GM23338 (cell line): ENCODE measurements around the gene PDE4B. TPM values are rescaled to one million over a fixed set of nuclear protein-coding genes. Genes with fewer than 3 reads are reported as not detected.
A peak's percentile ranks its signal among the peaks of the same experiment; 100 is the strongest.

Source experiments
- ATAC-seq: fragments of 200-7000 bp; cut with Tn5 transposase; 3 replicates; pipeline ENCODE4 v1.9.1; 2020
- DNase-seq: peaks from one replicate; pipeline ENCODE4 v3.0.0-alpha.2; 2015; ENCODE audit warnings: low spot score
- H2AFZ ChIP-seq: fragments of 200-600 bp; sonication (generic); 2 replicates; pipeline ENCODE4 v1.8.0; 2016; ENCODE audit warnings: antibody characterized with exemption, mild to moderate bottlenecking, moderate library complexity
- H3F3A ChIP-seq: fragments of 200-600 bp; sonication (generic); replicated peaks from 2 replicates; pipeline ENCODE4 v1.8.0; 2017; ENCODE audit warnings: antibody characterized with exemption, mixed run types, low read depth
- H3K27ac ChIP-seq: fragments of 200-600 bp; sonication (generic); 2 replicates; pipeline ENCODE4 v1.6.1; 2016; ENCODE audit warnings: low read depth
- H3K27me3 ChIP-seq: fragments of 200-600 bp; sonication (generic); 2 replicates; pipeline ENCODE4 v1.8.0; 2016; ENCODE audit warnings: mild to moderate bottlenecking, mixed run types, moderate library complexity; ENCODE audit not compliant: insufficient read depth
- H3K36me3 ChIP-seq: fragments of 200-600 bp; sonication (generic); 2 replicates; pipeline ENCODE4 v1.8.0; 2016; ENCODE audit warnings: mild to moderate bottlenecking; ENCODE audit not compliant: insufficient read depth
- H3K4me1 ChIP-seq: fragments of 200-600 bp; sonication (generic); 2 replicates; pipeline ENCODE4 v1.8.0; 2016; ENCODE audit warnings: mild to moderate bottlenecking, moderate library complexity; ENCODE audit not compliant: insufficient read depth
- H3K4me2 ChIP-seq: fragments of 200-600 bp; sonication (generic); 2 replicates; pipeline ENCODE4 v1.7.1; 2017; ENCODE audit warnings: mixed run types
- H3K4me3 ChIP-seq: fragments of 200-600 bp; sonication (generic); 2 replicates; pipeline ENCODE4 v1.6.1; 2016; ENCODE audit warnings: mixed run types
- H3K79me2 ChIP-seq: fragments of 200-600 bp; sonication (generic); replicated peaks from 2 replicates; pipeline ENCODE4 v1.8.0; 2017; ENCODE audit warnings: mild to moderate bottlenecking; ENCODE audit not compliant: insufficient read depth
- H3K9me2 ChIP-seq: fragments of 200-600 bp; sonication (generic); 2 replicates; pipeline ENCODE4 v1.8.0; 2017; ENCODE audit not compliant: insufficient read depth
- H4K20me1 ChIP-seq: fragments of 200-600 bp; sonication (generic); replicated peaks from 2 replicates; pipeline ENCODE4 v1.8.0; 2017; ENCODE audit warnings: mild to moderate bottlenecking; ENCODE audit not compliant: insufficient read depth
- H3K27ac Mint-ChIP-seq: 2 replicates; pipeline ENCODE4 v1.8.0; 2020; ENCODE audit warnings: inconsistent platforms, mild to moderate bottlenecking, moderate library complexity, mixed read lengths
- H3K27me3 Mint-ChIP-seq: 3 replicates; pipeline ENCODE4 v1.8.0; 2022; ENCODE audit warnings: low read depth, mild to moderate bottlenecking, moderate library complexity, mixed read lengths, inconsistent platforms; ENCODE audit not compliant: insufficient read depth, poor library complexity
- H3K36me3 Mint-ChIP-seq: 3 replicates; pipeline ENCODE4 v1.8.0; 2021; ENCODE audit warnings: low read depth, mild to moderate bottlenecking, inconsistent platforms, moderate library complexity, mixed read lengths
- H3K4me1 Mint-ChIP-seq: 3 replicates; pipeline ENCODE4 v1.8.0; 2020; ENCODE audit warnings: mild to moderate bottlenecking, inconsistent platforms, mixed read lengths
- H3K4me3 Mint-ChIP-seq: 3 replicates; pipeline ENCODE4 v1.8.0; 2021; ENCODE audit warnings: moderate library complexity, mild to moderate bottlenecking, inconsistent platforms, mixed read lengths
- H3K9me3 Mint-ChIP-seq: 3 replicates; pipeline ENCODE4 v1.8.0; 2020; ENCODE audit warnings: moderate library complexity, mild to moderate bottlenecking, inconsistent platforms, mixed read lengths
- CTCF ChIP-seq, 2 experiments: fragments of 200-600 bp in 1 of 2; sonication (generic) in 1 of 2; conservative IDR thresholded peaks; 2 replicates each; pipeline versions ENCODE4 v1.5.1 to v1.6.1; 2016 to 2017; ENCODE audit warnings: antibody characterized with exemption in 2 of 2, low read depth in 2 of 2, mild to moderate bottlenecking in 2 of 2, moderate library complexity in 1 of 2
- ETS1 ChIP-seq: IDR thresholded peaks from 2 replicates; pipeline ENCODE4 v1.6.1; 2016; ENCODE audit warnings: antibody characterized with exemption
- JUNB ChIP-seq: IDR thresholded peaks from one replicate; pipeline ENCODE4 v1.6.1; 2016; ENCODE audit warnings: antibody characterized with exemption; ENCODE audit not compliant: unreplicated experiment
- NANOG ChIP-seq: IDR thresholded peaks from 2 replicates; pipeline ENCODE4 v1.6.1; 2016; ENCODE audit warnings: antibody characterized with exemption, borderline replicate concordance
- POLR2AphosphoS5 ChIP-seq: IDR thresholded peaks from 2 replicates; pipeline ENCODE4 v1.6.1; 2016; ENCODE audit warnings: antibody characterized with exemption, low read depth
- ZNF114 ChIP-seq: fragments of 250-450 bp; sonication (Bioruptor Pico); IDR thresholded peaks from 2 replicates; pipeline ENCODE4 v1.5.0; 2020; ENCODE audit warnings: mild to moderate bottlenecking, moderate library complexity
- ZNF331 ChIP-seq: fragments of 250-450 bp; sonication (Bioruptor Pico); IDR thresholded peaks from 2 replicates; pipeline ENCODE4 v1.5.0; 2020; ENCODE audit warnings: low read depth, mild to moderate bottlenecking, moderate library complexity
- ZNF462 ChIP-seq: fragments of 250-450 bp; sonication (Bioruptor Pico); IDR thresholded peaks from 2 replicates; pipeline ENCODE4 v1.5.0; 2020; ENCODE audit warnings: mild to moderate bottlenecking, moderate library complexity
- polyA plus RNA-seq: library from polyadenylated mRNA; unstranded; fragments of >200 nt; fragmentation: Nextera tagmentation; extraction: Ambion mirVana; gene quantifications from 2 replicates; pipeline ENCODE4 v1.2.1, GENCODE V29; 2016
- total RNA-seq: library from RNA; depleted of rRNA; stranded (reverse); fragments of >200 nt; shearing (Covaris generic); gene quantifications from 2 replicates; pipeline ENCODE4 v1.2.3, GENCODE V29; 2014

The PDE4B gene
- total and polyA plus RNA-seq, 2 experiments from 2014 or later = 14.0 to 25.6 TPM

GRCh38 chr1:66182026-66182425, 389.3 kb downstream of the PDE4B start (continued):
- no peak for TF ChIP-seq ZNF462
- no peak for TF ChIP-seq NANOG
- no peak for TF ChIP-seq JUNB
- no peak for TF ChIP-seq ETS1

- ATAC-seq (no peak), DNase-seq (no peak)
- H3K4me2 ChIP-seq = no peak overlapping the region
- Mint-ChIP-seq H3K4me1 (no peaks in the 10 kb centered on the region), H3K27me3 (peaks cover 2% of the 10 kb centered on the region), H3K27ac (no peak overlapping the region), H3K36me3 (no peaks in the 10 kb centered on the region), H3K4me3 (no peak overlapping the region), H3K9me3 (no peaks in the 10 kb centered on the region)
- TF ChIP-seq NANOG = no peak
- no peak for TF ChIP-seq POLR2AphosphoS5
- no peak for TF ChIP-seq CTCF (conservative IDR thresholded peaks at IDR 0.05; ENCODE audit: low read depth in 2 of 2)
- no peak for TF ChIP-seq ZNF114
- no peak for TF ChIP-seq ZNF331 (CRISPR knock-in tag)
- no peaks in the 10 kb centered on the region for H3K27me3 ChIP-seq
- no peak overlapping the region for H3K4me3 ChIP-seq
- no peaks in the 10 kb centered on the region for H3K36me3 ChIP-seq
- H3F3A ChIP-seq = no peaks in the 10 kb centered on the region
- H3K9me2 ChIP-seq = peaks cover 3% of the 10 kb centered on the region; the same call in 1 of the 2 replicates
- no peaks in the 10 kb centered on the region for H3K79me2 ChIP-seq
- no peaks in the 10 kb centered on the region for H4K20me1 ChIP-seq
- H2AFZ ChIP-seq = peak overlapping the region; percentile 25; the same call in 1 of the 2 replicates
- H3K4me1 ChIP-seq = no peaks in the 10 kb centered on the region
- no peak overlapping the region for H3K27ac ChIP-seq
Observed at GRCh38 chr1:66182551-66183178, 390.0 kb downstream of the PDE4B start.
